Left lung (tissue), 10 donors: Measurements from ENCODE around the gene SCYGR1. TPM values are rescaled to one million over a fixed set of nuclear protein-coding genes. Genes with fewer than 3 reads are reported as not detected.

Source experiments
- ATAC-seq: fragments of 200-7000 bp; cut with Tn5 transposase; one replicate; pipeline ENCODE4 v1.9.1; 2020; ENCODE audit warnings: moderate library complexity
- DNase-seq, 4 donors: peaks; one replicate each; pipeline ENCODE4 v3.0.0-alpha.2; 2013 to 2020
- H3K27ac ChIP-seq, 2 donors: fragments of 200-600 bp; sonication (generic) in 1 of 2; one replicate each; pipeline versions ENCODE4 v1.5.0 to v1.8.0; 2020 to 2021
- H3K27me3 ChIP-seq, 2 donors: fragments of 200-600 bp; sonication (generic) in 1 of 2; one replicate each; pipeline versions ENCODE4 v1.5.0 to v1.8.0; 2020 to 2021
- H3K36me3 ChIP-seq, 2 donors: fragments of 200-600 bp; sonication (generic) in 1 of 2; one replicate each; pipeline versions ENCODE4 v1.5.0 to v1.8.0; 2020 to 2021
- H3K4me1 ChIP-seq, 2 donors: fragments of 200-600 bp; one replicate each; pipeline ENCODE4 v1.8.0; 2021
- H3K4me3 ChIP-seq, 2 donors: fragments of 200-600 bp; sonication (generic) in 1 of 2; one replicate each; pipeline versions ENCODE4 v1.5.0 to v1.8.0; 2020 to 2021; ENCODE audit warnings: mild to moderate bottlenecking in 1 of 2
- H3K9me3 ChIP-seq, 2 donors: fragments of 200-600 bp; sonication (generic) in 1 of 2; one replicate each; pipeline versions ENCODE4 v1.5.0 to v1.8.0; 2020 to 2021
- intact Hi-C, 2 donors: fragments of 100-400 bp; cut with DNase I; formaldehyde crosslinking; loops; one replicate each; pipeline versions ENCODE4 v1.11.2 to v1.14.2; 2022
- polyA plus RNA-seq, 6 donors: library from polyadenylated mRNA; unstranded; fragments of 120-200 nt; gene quantifications; one replicate each; pipeline ENCODE4 v1.2.1, GENCODE V29; 2013; ENCODE audit not compliant: insufficient read length in 6 of 6
- total RNA-seq, 2 donors: library from RNA; stranded (reverse); fragmentation: NEBNext Ultra II Directional; extraction: Animal tissue kit (Norgen Biotek cat#: 25700); gene quantifications; one replicate each; pipeline ENCODE4 v1.2.1, GENCODE V29; 2021
- TF ChIP-seq, protein P1 (sequence below), 2 donors: fragments of 200-600 bp; sonication (generic) in 1 of 2; IDR thresholded peaks; one replicate each; pipeline versions ENCODE4 v1.5.0 to v1.8.0; 2021; ENCODE audit warnings: antibody characterized with exemption in 2 of 2
- donor health status: DM: no; HTN: yes; CAD: no.
- donor health status: DM: no; HTN: no; CAD: no.

Gene SCYGR1
- total and polyA plus RNA-seq, 8 donors = not detected

GRCh38 chr2:227378371-227378782 lies 9.4 kb downstream of the SCYGR1 start:
- Histone ChIP-seq H3K4me3 (no peak overlapping the region), H3K27ac (no peak overlapping the region), H3K9me3 (no peaks in the 10 kb centered on the region), H3K27me3 (no peaks in the 10 kb centered on the region), H3K4me1 (peaks cover 0 to 4% of the 10 kb centered on the region in 2 donors), H3K36me3 (no peaks in the 10 kb centered on the region)
- DNase-seq (no peak), ATAC-seq (no peak)
- TF ChIP-seq, protein P1, sequence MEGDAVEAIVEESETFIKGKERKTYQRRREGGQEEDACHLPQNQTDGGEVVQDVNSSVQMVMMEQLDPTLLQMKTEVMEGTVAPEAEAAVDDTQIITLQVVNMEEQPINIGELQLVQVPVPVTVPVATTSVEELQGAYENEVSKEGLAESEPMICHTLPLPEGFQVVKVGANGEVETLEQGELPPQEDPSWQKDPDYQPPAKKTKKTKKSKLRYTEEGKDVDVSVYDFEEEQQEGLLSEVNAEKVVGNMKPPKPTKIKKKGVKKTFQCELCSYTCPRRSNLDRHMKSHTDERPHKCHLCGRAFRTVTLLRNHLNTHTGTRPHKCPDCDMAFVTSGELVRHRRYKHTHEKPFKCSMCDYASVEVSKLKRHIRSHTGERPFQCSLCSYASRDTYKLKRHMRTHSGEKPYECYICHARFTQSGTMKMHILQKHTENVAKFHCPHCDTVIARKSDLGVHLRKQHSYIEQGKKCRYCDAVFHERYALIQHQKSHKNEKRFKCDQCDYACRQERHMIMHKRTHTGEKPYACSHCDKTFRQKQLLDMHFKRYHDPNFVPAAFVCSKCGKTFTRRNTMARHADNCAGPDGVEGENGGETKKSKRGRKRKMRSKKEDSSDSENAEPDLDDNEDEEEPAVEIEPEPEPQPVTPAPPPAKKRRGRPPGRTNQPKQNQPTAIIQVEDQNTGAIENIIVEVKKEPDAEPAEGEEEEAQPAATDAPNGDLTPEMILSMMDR (IDR thresholded peaks at IDR 0.05) = no peak
- intact Hi-C loops = no loop called here

GRCh38 chr2:227377467-227378351 lies 10.0 kb downstream of the SCYGR1 start:
- H3K36me3 ChIP-seq = no peaks in the 10 kb centered on the region
- H3K4me1 ChIP-seq = peaks cover 0 to 4% of the 10 kb centered on the region in 2 donors
- intact Hi-C loops = no loop called here
- no peaks in the 10 kb centered on the region for H3K9me3 ChIP-seq
- DNase-seq (no peak), ATAC-seq (no peak)
- no peak overlapping the region for H3K4me3 ChIP-seq
- no peaks in the 10 kb centered on the region for H3K27me3 ChIP-seq
- no peak overlapping the region for H3K27ac ChIP-seq
- TF ChIP-seq, protein P1 (IDR thresholded peaks at IDR 0.05) = no peak

DNA sequence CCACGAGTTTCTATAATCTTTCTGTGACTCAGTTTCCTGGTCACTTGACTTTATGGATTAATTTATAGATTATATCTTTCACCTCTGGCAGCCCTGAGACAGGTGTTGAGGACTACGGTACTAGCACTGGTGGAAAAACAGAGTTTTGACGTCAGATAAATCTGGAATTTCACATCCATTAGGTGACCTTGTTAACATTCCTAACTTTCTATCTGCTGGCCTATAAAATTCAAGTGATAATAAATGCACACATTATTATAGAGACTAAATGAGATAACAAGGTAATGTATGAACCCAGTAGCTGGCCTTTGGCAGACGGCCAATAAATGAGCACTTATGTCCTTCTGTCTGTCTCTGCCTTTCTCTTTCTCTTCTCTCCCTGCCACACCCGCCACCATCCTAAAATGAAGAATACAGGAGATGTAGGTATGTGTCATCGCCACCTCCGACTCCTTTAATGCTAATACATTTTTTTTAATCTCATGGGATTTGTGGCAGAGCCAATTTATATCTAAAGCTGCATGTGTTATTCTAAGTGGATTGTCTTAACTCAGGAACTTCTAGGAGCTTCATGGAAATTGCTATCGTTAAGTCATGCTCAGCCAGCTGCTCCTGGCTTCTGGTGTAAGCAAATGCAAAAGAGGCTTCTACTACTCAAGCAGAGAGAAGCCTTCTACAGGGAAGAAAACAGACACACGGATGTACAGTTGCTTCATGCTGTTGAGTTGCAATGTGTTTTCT lies 10.9 kb downstream of the SCYGR1 start:
- no peaks in the 10 kb centered on the region for H3K27me3 ChIP-seq
- H3K4me3 ChIP-seq = no peak overlapping the region
- no peak overlapping the region for H3K27ac ChIP-seq
- peaks cover 0 to 5% of the 10 kb centered on the region in 2 donors for H3K4me1 ChIP-seq
- intact Hi-C loops = no loop called here
- ATAC-seq = no peak
- H3K36me3 ChIP-seq = no peaks in the 10 kb centered on the region
- TF ChIP-seq, protein P1 (IDR thresholded peaks at IDR 0.05) = no peak
- no peaks in the 10 kb centered on the region for H3K9me3 ChIP-seq
- no peak for DNase-seq

DNA sequence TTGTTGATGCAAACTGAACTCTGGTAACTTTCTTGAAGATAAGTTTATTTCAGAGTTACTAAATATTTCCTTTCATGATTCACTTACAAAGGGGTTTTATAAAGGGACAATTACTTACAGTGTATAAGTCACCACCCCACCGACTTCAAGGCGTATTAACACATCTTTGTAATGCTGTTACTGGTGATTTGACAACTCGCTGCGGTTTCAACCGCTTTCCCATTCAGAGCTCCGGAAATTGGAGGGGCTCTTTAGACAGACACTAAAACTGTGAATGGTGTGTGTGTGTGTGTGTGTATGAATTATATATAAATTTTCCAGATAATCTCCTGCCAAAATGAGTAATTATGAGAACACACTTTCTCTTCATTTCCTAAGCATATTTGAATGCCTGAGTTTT lies 13.6 kb downstream of the SCYGR1 start:
- H3K4me3 ChIP-seq = no peak overlapping the region
- H3K9me3 ChIP-seq = no peaks in the 10 kb centered on the region
- peak; percentile 38 for ATAC-seq
- H3K27me3 ChIP-seq = no peaks in the 10 kb centered on the region
- peaks cover 0 to 28% of the 10 kb centered on the region in 2 donors for H3K4me1 ChIP-seq
- no peak for DNase-seq
- TF ChIP-seq, protein P1 (IDR thresholded peaks at IDR 0.05) = no peak
- no peak overlapping the region for H3K27ac ChIP-seq
- intact Hi-C loops = no loop called here
- H3K36me3 ChIP-seq = no peaks in the 10 kb centered on the region

- DNase-seq (no peak), ATAC-seq (no peak)
- Histone ChIP-seq H3K27me3 (no peaks in the 10 kb centered on the region), H3K9me3 (no peaks in the 10 kb centered on the region), H3K4me1 (peaks cover 0 to 33% of the 10 kb centered on the region in 2 donors), H3K4me3 (no peak overlapping the region), H3K27ac (no peak overlapping the region), H3K36me3 (no peaks in the 10 kb centered on the region)
- intact Hi-C loops = no loop called here
- TF ChIP-seq, protein P1 (IDR thresholded peaks at IDR 0.05) = no peak
Measured at GRCh38 chr2:227373389-227373788, 14.4 kb downstream of the SCYGR1 start.
